OCI-LY7 (cell line): ENCODE measurements around the gene ARX. TPM values are rescaled to one million over a fixed set of nuclear protein-coding genes. Genes with fewer than 3 reads are reported as not detected.

ENCODE experiments used
- BruUV-seq: library from RNA; stranded (reverse); fragments of 400-500 nt; replicated peaks from 2 replicates; lab custom pipeline; 2021; lab: Mats Ljungman, UMichigan
- CTCF ChIA-PET: fragments of 300-600 bp; sonication (Branson Sonifier 250); formaldehyde crosslinking; loops from one replicate; lab custom pipeline; 2022; ENCODE audit warnings: antibody characterized with exemption; ENCODE audit not compliant: unreplicated experiment; lab: Charles Lee
- POLR2A ChIA-PET: fragments of 300-600 bp; sonication (Branson Sonifier 250); formaldehyde crosslinking; loops from one replicate; lab custom pipeline; 2022; ENCODE audit warnings: antibody characterized with exemption; lab: Charles Lee
- DNase-seq: peaks from one replicate; pipeline ENCODE4 v3.0.0-alpha.2; 2015; ENCODE audit warnings: low spot score
- H2AFZ ChIP-seq: fragments of 200-600 bp; sonication (generic), shearing (Covaris generic); 2 replicates; pipeline ENCODE4 v1.6.1; 2014; ENCODE audit warnings: mild to moderate bottlenecking, antibody characterized with exemption, low read length, moderate library complexity
- H3K27ac ChIP-seq: fragments of 200-600 bp; sonication (generic); 2 replicates; pipeline ENCODE4 v1.5.1; 2014; ENCODE audit warnings: mixed run types, low read depth, mild to moderate bottlenecking, moderate library complexity, low read length, inconsistent platforms; ENCODE audit not compliant: poor library complexity, severe bottlenecking
- H3K36me3 ChIP-seq: fragments of 200-600 bp; sonication (generic); 2 replicates; pipeline ENCODE4 v1.6.1; 2014; ENCODE audit warnings: mild to moderate bottlenecking, antibody characterized with exemption, low read length, moderate library complexity, mixed read lengths; ENCODE audit not compliant: insufficient read depth
- H3K4me1 ChIP-seq: fragments of 200-600 bp; sonication (generic); 2 replicates; pipeline ENCODE4 v1.5.1; 2014; ENCODE audit warnings: mild to moderate bottlenecking, low read length; ENCODE audit not compliant: insufficient read depth, poor library complexity, severe bottlenecking
- H3K4me2 ChIP-seq: fragments of 200-600 bp; sonication (generic); 2 replicates; pipeline ENCODE4 v1.6.1; 2014; ENCODE audit warnings: mild to moderate bottlenecking, low read length
- H3K4me3 ChIP-seq: fragments of 200-600 bp; sonication (generic); 2 replicates; pipeline ENCODE4 v1.5.1; 2014; ENCODE audit warnings: mild to moderate bottlenecking, low read depth, low read length; ENCODE audit not compliant: poor library complexity, severe bottlenecking
- H3K79me2 ChIP-seq: fragments of 200-600 bp; sonication (generic); 2 replicates; pipeline ENCODE4 v1.6.1; 2016; ENCODE audit warnings: low read depth, mild to moderate bottlenecking, low read length, moderate library complexity, mixed read lengths; ENCODE audit not compliant: insufficient read depth
- H3K9me2 ChIP-seq: fragments of 200-600 bp; sonication (generic); 2 replicates; pipeline ENCODE4 v1.6.1; 2016; ENCODE audit warnings: mild to moderate bottlenecking, low read length, mixed read lengths; ENCODE audit not compliant: insufficient read depth
- H3K9me3 ChIP-seq: fragments of 200-600 bp; sonication (generic); 2 replicates; pipeline ENCODE4 v1.6.1; 2014; ENCODE audit warnings: mild to moderate bottlenecking, mixed run types, low read length, mixed read lengths
- H4K20me1 ChIP-seq: fragments of 200-600 bp; sonication (generic); 2 replicates; pipeline ENCODE4 v1.6.1; 2014; ENCODE audit warnings: mild to moderate bottlenecking, antibody characterized with exemption, low read length, moderate library complexity, mixed read lengths; ENCODE audit not compliant: insufficient read depth
- EZH2phosphoT487 ChIP-seq: fragments of 200-600 bp; sonication (generic); IDR thresholded peaks from 2 replicates; pipeline ENCODE4 v1.6.1; 2018; ENCODE audit warnings: low read depth, borderline replicate concordance, mild to moderate bottlenecking, mixed run types, antibody characterized with exemption, low read length, moderate library complexity, mixed read lengths
- intact Hi-C: fragments of 100-400 bp; cut with micrococcal nuclease; formaldehyde crosslinking; loops from one replicate; pipeline ENCODE4 v1.10.0; 2022; ENCODE audit not compliant: unreplicated experiment
- total RNA-seq, 2 experiments: library from RNA; depleted of rRNA in 1 of 2; stranded (reverse); fragments of >200 nt in 1 of 2; shearing (Covaris generic) in 1 of 2; gene quantifications; 2 replicates each; pipeline ENCODE4 v1.2.3, GENCODE V29; 2014 to 2022
- TF ChIP-seq, protein P1 (sequence below): fragments of 200-600 bp; sonication (generic); conservative IDR thresholded peaks from 2 replicates; pipeline ENCODE4 v1.5.1; 2014; ENCODE audit warnings: mild to moderate bottlenecking, antibody characterized with exemption, low read length, moderate library complexity, mixed read lengths

ARX gene
- total RNA-seq, 2 experiments from 2014 or later: 0.11 TPM; not detected in 1

GRCh38 chrX:25026576-25026975 is 10.8 kb upstream of the ARX start:
- no peak for DNase-seq
- no peaks in the 10 kb centered on the region for H4K20me1 ChIP-seq
- no peak overlapping the region for H3K27ac ChIP-seq
- intact Hi-C loops: no loop called here
- H3K4me1 ChIP-seq: no peaks in the 10 kb centered on the region
- no peaks in the 10 kb centered on the region for H3K36me3 ChIP-seq
- H2AFZ ChIP-seq: no peak overlapping the region
- no peaks in the 10 kb centered on the region for H3K9me3 ChIP-seq
- H3K79me2 ChIP-seq: no peaks in the 10 kb centered on the region
- ChIA-PET POLR2A (no interaction called here), CTCF (no interaction called here)
- no peak overlapping the region for H3K4me3 ChIP-seq
- no peak overlapping the region for H3K4me2 ChIP-seq
- no peaks in the 10 kb centered on the region for H3K9me2 ChIP-seq
- no TSS peak for BruUV-seq
- TF ChIP-seq, protein P1, sequence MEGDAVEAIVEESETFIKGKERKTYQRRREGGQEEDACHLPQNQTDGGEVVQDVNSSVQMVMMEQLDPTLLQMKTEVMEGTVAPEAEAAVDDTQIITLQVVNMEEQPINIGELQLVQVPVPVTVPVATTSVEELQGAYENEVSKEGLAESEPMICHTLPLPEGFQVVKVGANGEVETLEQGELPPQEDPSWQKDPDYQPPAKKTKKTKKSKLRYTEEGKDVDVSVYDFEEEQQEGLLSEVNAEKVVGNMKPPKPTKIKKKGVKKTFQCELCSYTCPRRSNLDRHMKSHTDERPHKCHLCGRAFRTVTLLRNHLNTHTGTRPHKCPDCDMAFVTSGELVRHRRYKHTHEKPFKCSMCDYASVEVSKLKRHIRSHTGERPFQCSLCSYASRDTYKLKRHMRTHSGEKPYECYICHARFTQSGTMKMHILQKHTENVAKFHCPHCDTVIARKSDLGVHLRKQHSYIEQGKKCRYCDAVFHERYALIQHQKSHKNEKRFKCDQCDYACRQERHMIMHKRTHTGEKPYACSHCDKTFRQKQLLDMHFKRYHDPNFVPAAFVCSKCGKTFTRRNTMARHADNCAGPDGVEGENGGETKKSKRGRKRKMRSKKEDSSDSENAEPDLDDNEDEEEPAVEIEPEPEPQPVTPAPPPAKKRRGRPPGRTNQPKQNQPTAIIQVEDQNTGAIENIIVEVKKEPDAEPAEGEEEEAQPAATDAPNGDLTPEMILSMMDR: no peak
- TF ChIP-seq EZH2phosphoT487: no peak

DNA sequence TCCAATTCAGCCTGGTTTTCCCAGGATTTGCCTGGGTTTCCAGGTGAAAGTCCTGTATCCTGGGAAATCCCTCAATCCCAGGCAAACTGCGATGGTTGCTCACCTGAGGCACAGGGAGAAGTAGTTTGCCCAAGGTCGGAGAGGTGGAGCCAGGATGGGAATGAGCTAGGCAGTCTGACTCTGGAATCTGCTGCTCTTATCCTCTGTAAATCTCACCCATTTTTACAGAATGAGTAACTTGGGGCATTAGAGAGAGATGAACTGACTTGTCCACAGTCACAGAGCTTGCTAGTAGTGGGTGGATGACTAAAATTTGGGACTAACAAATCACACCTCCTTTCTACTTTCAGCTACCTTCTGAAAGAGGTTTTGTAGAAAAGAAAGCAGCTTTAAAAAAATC is 9.8 kb upstream of the ARX start:
- H3K79me2 ChIP-seq: no peaks in the 10 kb centered on the region
- no peaks in the 10 kb centered on the region for H3K4me1 ChIP-seq
- H3K27ac ChIP-seq: no peak overlapping the region
- no peaks in the 10 kb centered on the region for H4K20me1 ChIP-seq
- H2AFZ ChIP-seq: no peak overlapping the region
- intact Hi-C loops: no loop called here
- no peaks in the 10 kb centered on the region for H3K9me2 ChIP-seq
- H3K9me3 ChIP-seq: no peaks in the 10 kb centered on the region
- ChIA-PET POLR2A (interaction anchor here (1.1 kb wide), 1 partner anchor 10 kb away, joined by 3 read pairs; no protein-coding TSS in a partner anchor), CTCF (no interaction called here)
- TF ChIP-seq, protein P1: no peak
- no peak for TF ChIP-seq EZH2phosphoT487
- H3K4me3 ChIP-seq: no peak overlapping the region
- H3K4me2 ChIP-seq: no peak overlapping the region
- BruUV-seq: no TSS peak
- DNase-seq: no peak
- no peaks in the 10 kb centered on the region for H3K36me3 ChIP-seq

DNA sequence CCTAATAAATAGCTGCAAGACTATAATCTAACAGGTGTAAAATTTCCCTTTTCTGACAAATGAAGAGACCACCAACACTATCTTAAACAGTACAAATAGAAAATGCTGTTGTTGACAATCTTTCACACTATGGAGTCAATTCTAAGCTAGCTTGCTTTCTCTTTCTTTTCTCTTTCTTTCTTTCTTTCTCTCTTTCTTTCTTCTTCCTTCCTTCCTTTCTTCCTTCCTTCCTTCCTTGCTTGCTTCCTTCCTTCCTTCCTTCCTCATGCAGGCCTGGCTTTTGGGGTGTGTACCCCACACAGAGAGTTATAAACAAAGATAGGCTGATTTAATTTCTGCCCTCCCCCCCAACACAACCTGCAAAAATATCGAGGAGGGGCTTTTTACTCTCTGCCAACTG is 8.1 kb upstream of the ARX start:
- no peak overlapping the region for H2AFZ ChIP-seq
- no peak for DNase-seq
- H3K27ac ChIP-seq: no peak overlapping the region
- no peaks in the 10 kb centered on the region for H3K79me2 ChIP-seq
- no peaks in the 10 kb centered on the region for H3K36me3 ChIP-seq
- H3K4me1 ChIP-seq: no peaks in the 10 kb centered on the region
- POLR2A ChIA-PET: no interaction called here
- BruUV-seq: no TSS peak
- H3K4me2 ChIP-seq: no peak overlapping the region
- H3K9me2 ChIP-seq: no peaks in the 10 kb centered on the region
- no peaks in the 10 kb centered on the region for H4K20me1 ChIP-seq
- H3K9me3 ChIP-seq: no peaks in the 10 kb centered on the region
- H3K4me3 ChIP-seq: no peak overlapping the region
- TF ChIP-seq, protein P1: no peak
- no peak for TF ChIP-seq EZH2phosphoT487
- CTCF ChIA-PET: no interaction called here
- intact Hi-C loops: loop anchor here (5.0 kb wide), 1 partner anchor 272 kb away; no protein-coding TSS in a partner anchor
